HG02973 (cell line): ENCODE data around the gene KRTAP10-2.

ENCODE experiments used
- ATAC-seq: cut with Tn5 transposase; IDR thresholded peaks from one replicate; pipeline ENCODE4 v1.9.1; 2021; ENCODE audit warnings: moderate library complexity; ENCODE audit not compliant: unreplicated experiment

The KRTAP10-2 gene

GRCh38 chr21:44540741-44541288, 10.5 kb downstream of the KRTAP10-2 start:
- no peak for ATAC-seq

DNA sequence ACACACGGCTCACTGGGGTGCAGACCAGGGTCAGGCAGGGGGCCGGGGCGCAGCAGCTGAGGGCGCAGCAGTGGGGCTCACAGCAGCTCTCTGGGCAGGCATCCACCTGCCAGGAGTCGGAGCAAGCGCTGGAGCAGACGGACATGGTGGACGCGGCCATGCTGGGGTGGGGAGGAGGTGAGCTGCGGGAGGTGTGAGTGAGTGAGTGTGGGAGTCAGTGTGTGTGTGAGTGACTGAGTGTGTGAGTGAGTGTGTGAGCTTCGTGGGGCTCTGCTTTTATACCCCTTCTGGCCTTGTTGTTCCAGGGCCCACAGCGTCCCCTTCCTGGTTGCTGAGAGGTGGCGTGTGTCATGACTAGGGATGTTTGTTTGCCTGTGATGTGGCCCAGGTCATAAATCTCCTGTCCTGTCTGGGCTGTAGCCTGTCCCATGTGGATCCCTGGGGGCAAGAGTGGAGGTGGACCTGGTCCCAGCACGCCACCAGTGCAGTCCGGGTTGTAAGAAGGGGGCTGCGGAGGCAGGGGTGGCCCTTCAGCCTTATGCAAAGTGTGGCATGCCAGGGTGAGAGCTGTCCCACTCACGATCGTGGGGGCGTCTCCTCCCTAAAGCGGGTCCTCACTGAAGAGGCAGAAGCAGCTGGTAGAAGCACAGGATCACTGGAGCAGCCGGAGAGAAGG, 11.2 kb downstream of the KRTAP10-2 start, which contains the start of gene KRTAP10-1:
KRTAP10-1 (minus strand) TSS at position 205 of the 676 bp plus-strand sequence; CDS start at position 160, 45 bp downstream.
- ATAC-seq: no peak

- ATAC-seq: no peak
These were observed 12.3 kb downstream of the KRTAP10-2 start for GRCh38 chr21:44539046-44539445.

DNA sequence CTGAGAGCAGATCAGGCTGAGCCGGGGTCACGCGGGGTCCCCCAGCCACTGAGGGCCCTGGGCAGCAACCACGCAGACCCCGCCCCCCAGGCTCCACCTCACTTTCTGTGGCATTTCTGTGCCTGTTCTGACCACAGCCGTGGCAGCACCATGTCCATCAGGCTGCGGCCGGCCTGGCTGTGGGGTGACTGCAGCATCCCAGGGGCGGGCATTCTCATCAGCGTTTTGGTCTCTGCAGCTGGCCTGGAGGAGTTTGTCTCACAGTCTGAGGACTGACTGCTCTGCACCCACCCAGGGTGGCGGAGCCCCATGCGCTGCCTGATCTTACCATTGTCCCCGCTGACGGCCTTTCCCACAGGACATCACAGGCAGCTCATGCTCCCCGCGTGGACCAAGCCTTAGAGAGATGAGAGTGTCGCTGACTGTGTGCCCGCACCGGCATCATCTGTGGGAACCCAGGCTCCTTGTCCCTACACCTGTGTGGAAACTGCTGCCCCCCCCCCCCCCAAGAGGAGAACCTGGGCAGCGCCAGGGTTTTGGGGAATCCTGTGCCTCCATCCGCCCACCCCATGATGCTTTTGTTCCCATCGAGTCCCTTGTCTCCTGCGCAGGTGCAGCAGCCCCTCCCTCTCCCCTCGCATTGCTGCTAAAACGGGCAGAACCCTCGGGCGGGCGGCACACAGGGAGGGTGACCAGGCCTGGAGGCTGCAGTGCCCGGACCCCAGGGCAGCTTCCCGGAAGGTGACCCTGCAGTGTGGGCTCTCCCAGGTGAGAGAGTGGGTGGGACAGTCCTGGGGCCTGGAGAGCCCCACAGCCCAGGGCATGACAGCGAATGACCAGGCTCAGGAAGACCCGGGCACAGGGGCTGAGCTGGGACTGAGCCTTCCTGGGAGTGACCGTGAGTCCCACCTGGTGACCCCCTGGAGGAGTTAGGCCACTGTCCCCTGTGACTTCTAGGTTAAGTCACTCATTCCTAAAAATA, 13.1 kb downstream of the KRTAP10-2 start:
- ATAC-seq: no peak

GRCh38 chr21:44535963-44536362, 15.3 kb downstream of the KRTAP10-2 start:
- ATAC-seq: no peak

DNA sequence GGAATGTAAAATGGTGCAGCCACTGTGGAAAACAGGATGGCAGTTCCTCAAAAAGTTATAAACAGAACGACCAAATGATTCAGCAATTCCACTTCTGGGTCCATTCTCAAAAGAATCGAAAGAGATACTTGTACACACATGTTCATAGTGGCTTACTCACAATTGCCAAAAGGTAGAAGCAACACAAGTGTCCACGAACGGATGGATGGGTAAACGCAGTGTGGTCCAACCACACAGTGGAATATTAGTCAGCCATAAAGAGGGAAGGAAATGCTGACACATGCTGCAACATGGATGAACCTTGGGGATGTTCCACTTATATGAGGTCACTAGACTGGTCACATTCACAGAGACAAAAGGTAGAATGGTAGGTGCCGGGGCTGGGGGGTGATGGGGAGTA, 16.6 kb downstream of the KRTAP10-2 start:
- ATAC-seq: no peak

GRCh38 chr21:44533891-44534627, 17.2 kb downstream of the KRTAP10-2 start:
- no peak for ATAC-seq

DNA sequence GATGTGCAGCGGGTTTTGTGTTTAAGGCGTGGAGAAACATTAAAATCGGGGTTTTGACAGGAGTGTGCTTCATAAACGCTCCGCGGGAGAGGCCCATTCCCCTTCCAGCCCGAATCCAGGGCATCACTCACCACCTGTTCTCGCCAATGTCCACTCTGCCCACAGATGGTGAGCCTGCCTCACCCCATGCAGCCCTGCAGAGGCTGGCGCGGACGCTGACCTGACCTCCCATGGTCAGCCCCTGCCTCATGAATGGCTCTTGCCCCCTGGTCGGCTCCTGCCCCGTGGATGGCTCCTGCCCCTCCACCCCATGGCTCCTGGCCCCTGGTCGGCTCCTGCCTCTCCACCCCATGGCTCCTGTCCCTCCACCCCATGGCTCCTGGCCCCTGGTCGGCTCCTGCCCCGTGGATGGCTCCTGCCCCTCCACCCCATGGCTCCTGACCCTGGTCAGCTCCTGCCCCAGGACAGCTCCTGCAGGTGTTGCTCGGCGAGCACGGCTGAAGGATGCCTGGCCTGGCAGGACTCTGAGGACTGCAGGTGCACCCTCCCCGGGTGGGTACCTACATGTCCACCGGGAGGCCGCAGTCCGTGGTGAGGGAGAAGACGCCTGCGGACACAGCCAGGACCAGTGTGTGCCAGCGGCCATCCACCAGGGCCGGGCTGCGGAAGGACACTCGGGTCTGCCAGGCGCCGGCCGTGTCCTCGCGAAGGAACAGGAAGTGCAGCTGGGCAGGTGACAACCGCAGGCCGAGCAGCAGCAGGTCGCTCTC, 18.0 kb downstream of the KRTAP10-2 start:
- no peak for ATAC-seq

GRCh38 chr21:44532712-44533111, 18.6 kb downstream of the KRTAP10-2 start:
- ATAC-seq: no peak

GRCh38 chr21:44531606-44532564, 19.4 kb downstream of the KRTAP10-2 start:
- no peak for ATAC-seq

- ATAC-seq: no peak
These were observed 20.3 kb downstream of the KRTAP10-2 start for GRCh38 chr21:44530903-44531605.

DNA sequence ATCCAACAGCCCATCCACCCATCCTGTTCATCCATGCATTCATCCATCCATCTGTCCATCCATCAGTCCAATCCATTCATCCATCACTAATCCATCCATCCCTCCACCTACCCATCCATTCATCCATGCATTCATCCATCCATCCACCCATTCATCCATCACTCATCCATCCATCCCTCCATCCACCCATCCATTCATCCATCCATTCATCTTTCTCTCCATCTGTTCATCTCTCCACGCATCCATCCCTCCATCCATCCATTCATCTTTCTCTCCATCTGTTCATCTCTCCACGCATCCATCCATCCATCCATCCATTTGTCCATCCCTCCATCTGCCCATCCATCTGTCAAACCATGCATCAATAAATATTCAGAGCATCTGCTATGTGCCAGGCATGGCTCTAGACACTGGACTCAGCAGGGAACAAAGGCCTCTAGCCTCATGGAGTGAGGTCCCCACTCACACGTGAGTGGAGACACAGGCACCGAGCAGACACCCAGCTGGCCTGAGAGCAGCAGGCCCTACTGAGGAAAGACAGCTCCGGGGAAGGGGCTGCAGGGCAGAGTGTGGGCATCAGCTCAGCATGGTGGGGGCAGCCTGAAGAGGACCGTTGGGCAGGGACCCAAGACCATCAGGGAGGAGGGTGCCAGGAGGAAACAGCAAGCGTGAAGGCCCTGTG, 20.9 kb downstream of the KRTAP10-2 start:
- no peak for ATAC-seq

GRCh38 chr21:44529503-44530125, 21.7 kb downstream of the KRTAP10-2 start:
- no peak for ATAC-seq

DNA sequence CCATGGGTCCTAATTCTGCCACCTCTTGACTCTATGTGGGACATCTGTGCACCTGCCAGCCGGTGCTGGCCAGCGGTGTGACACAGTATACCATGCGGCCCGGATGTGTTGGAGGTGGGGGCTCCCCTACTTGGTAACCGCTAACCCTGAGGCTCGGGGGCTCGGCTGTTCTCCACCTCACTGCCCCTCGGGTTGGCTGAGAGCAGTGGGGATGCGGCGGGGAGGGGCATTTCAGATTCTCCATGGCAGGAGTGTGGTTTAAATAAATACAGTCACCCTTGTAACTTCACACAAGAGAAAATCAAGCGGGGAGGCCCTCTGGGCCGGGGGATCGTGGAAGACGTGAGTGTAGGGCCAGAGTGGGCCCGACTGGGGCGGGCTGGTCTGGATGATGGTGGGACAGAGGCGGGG, 22.3 kb downstream of the KRTAP10-2 start:
- ATAC-seq: no peak

DNA sequence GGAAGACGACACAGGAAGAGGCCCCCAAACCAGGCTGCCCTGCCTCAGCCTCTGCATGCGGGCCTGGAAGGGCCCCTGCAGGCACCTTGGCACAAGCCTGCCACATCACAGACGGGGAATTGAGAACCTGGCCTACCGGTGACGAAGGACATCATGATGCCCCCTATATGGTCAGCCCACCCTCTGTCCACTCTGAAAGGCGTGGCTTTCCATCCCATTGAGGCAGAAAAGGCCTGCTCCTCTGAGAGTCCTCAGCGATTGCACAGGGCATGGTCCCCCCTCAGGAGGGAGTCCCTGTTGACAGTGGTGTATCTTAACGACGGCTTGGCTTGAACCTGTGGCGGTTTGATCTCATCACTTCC, 22.7 kb downstream of the KRTAP10-2 start:
- no peak for ATAC-seq

DNA sequence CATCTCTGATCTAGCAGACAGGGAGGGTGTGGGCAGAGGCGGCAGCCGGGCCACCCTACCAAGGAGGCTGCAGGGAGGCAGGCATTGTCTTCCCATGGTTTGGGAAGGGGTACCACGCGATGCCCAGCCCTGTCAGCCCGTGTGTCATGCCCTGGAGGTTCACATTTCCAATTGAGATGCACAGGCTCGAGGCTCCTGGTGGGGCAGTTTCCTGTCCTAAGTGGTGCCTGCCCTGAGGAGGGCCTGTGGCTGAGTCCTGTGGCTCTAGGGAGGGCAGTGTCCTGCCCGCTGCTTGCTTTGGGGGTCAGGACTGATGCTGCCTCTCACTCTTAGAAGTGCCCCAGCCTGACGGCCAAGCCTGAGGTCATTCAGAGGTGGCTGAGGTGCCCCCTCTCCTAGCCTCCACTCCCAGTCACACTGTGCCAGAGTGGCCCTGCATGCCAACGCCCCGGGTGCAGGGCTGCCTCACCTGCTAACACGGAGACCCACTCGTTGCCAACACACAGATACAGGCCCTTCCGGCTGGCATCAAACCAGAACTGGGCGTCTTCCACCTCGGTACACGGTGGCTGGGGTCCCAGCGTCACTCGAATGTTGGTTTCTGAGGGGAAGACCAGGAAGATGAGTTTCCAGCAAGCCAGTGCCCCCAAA, 23.2 kb downstream of the KRTAP10-2 start:
- no peak for ATAC-seq
